ENCODE results near the gene GOLGA8A.
"Not testable (repeated sequence)": the region's sequence is repeated elsewhere in the genome, so short reads cannot be mapped to it uniquely, and the experiment has no call there.

The GOLGA8A gene, protein sequence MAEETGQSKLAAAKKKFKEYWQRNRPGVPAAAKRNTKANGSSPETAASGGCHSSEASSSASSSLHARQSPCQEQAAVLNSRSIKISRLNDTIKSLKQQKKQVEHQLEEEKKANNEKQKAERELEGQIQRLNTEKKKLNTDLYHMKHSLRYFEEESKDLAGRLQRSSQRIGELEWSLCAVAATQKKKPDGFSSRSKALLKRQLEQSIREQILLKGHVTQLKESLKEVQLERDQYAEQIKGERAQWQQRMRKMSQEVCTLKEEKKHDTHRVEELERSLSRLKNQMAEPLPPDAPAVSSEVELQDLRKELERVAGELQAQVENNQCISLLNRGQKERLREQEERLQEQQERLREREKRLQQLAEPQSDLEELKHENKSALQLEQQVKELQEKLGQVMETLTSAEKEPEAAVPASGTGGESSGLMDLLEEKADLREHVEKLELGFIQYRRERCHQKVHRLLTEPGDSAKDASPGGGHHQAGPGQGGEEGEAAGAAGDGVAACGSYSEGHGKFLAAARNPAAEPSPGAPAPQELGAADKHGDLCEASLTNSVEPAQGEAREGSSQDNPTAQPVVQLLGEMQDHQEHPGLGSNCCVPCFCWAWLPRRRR

GRCh38 chr15:34437687-34438086, at the start of gene GOLGA8A:
GOLGA8A (minus strand) TSS chr15:34437808; CDS start chr15:34389691, 48,117 bp downstream.
- in situ Hi-C loops (cut with MboI; ENCODE audit: low sequenced_read_pairs), result no loop called here

DNA sequence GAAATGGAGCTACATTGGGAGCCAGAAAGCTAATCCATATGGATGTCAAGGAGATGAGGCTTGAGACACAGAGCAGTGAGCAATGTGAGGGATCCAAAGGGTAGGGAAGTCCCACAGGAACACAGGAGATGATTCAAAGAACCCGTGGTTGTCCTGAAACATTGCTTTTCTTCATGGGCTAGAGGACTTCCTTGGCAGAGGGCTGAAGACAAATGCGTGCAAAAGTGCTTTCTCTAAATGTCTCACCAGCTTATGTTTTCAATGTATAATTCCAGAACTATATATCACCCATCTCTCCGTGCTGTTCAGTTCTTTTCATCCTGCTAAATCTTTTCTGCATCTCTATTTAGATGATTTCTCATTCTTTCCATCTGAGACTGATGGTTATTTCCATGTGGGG, 46.0 kb upstream of the GOLGA8A start:
- in situ Hi-C loops (cut with MboI; ENCODE audit: low sequenced_read_pairs), result no loop called here

DNA sequence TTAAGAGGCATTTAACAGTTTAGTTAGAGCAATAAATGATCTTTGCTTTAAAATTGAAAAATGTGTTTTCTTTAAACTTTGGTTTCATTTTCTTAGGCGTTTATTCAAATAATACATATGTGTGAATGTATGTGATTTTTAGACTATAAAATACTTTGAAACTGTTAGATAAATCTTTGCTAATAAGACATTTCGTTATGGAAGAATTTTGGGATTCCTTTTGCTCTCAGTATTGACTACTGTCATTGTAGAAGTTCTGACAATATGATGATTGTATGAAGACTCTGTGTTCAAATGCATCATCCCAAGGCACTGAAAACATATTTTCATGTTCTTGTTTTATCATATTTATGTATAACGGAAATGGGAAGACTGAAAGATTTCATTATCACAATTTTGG, 43.8 kb upstream of the GOLGA8A start:
- in situ Hi-C loops (cut with MboI; ENCODE audit: low sequenced_read_pairs), result no loop called here

DNA sequence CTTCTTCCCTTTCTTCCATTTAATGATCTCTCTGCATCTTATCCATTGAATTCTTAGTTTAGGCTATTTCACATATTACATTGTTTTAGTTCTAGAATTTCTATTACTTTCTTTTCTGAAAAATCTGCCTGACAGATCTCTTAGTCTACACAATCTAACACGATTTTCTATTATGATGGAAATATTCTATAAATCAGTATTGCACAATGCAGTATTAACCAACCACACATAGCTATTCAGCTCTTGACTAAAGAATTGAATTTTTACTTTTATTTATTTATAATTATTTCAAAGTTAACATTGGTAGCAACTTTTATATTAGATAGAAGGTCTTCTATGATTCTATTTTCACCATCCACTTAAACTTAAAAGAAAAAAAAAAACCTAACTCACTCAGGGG, 36.2 kb upstream of the GOLGA8A start:
- in situ Hi-C loops (cut with MboI; ENCODE audit: low sequenced_read_pairs), result no loop called here

DNA sequence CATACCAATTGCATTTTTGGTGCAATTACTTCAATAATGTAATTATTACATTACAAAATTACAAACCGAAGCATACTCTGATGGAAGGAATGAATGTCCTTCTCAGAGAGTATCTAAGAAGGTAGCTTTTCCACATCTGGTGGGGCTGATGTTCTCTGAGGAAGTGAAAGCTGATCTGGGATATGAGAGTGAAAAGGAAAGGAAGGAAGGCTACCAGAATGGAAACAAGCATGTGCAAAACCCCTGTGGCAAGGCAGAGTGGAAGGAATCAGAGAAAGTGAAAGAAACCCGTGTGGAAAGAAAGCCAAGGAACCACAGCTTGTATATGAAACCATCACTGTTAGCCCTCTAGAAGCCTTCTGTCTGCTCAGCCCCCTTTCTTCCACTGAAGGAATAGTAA, 35.3 kb upstream of the GOLGA8A start:
- in situ Hi-C loops (cut with MboI; ENCODE audit: low sequenced_read_pairs), result no loop called here

DNA sequence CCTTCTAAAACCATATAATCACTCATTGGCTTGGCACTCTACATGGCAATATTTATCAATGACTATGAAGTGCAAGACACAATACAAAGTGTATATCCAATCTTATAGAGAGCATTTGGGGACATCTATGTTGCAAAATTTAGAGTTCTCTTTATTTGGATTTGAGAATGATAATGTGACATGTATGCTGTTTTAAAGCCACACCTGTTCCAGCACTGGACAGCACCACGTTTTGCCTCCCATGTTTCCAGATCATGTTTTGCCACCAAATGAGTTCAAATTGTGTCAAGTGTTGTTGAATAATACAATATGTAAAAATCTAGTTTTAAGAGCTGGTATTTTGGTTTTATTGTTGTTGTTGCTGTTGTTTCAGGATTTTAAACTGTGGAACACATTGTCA, 33.3 kb upstream of the GOLGA8A start:
- in situ Hi-C loops (cut with MboI; ENCODE audit: low sequenced_read_pairs), result no loop called here

- in situ Hi-C loops (cut with MboI; ENCODE audit: low sequenced_read_pairs), result no loop called here
Measured at GRCh38 chr15:34470091-34470490, 32.5 kb upstream of the GOLGA8A start.

GRCh38 chr15:34461730-34462129, 24.1 kb upstream of the GOLGA8A start:
- in situ Hi-C loops (cut with MboI; ENCODE audit: low sequenced_read_pairs), result no loop called here

GRCh38 chr15:34460451-34460850, 22.8 kb upstream of the GOLGA8A start:
- in situ Hi-C loops (cut with MboI; ENCODE audit: low sequenced_read_pairs), result no loop called here

GRCh38 chr15:34456658-34457057, 19.1 kb upstream of the GOLGA8A start:
- in situ Hi-C loops (cut with MboI; ENCODE audit: low sequenced_read_pairs), result no loop called here

- in situ Hi-C loops (cut with MboI; ENCODE audit: low sequenced_read_pairs), result no loop called here
Measured at GRCh38 chr15:34442891-34443290, 5.3 kb upstream of the GOLGA8A start.

- in situ Hi-C loops (cut with MboI; ENCODE audit: low sequenced_read_pairs), result no loop called here
Measured at GRCh38 chr15:34439878-34440277, 2.3 kb upstream of the GOLGA8A start.

DNA sequence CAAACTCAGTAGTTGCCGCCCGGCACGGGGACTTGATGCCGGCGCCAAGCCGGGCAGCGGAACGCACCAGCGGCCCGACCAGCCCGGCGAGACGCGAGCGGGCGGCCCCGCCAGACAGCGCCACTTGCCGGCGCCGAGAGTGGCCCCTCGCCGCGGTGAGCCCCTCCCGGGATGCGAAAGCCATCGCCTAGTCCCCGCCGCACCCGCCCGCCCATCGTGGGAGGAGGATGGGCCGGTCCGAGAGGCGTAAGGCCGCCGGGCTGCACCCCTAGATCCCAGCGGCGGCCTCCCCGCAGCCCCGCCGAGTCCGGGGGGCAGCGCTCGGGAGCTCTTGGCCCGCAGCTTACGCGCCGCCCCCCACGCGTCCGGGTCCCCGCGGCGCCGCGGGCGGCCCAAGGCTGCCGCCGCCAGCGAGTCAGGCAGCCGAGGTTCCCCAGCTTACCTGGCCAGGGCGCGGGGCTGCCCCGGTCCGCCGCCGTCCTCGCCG, 609 bp downstream of the GOLGA8A start:
- in situ Hi-C loops (cut with MboI; ENCODE audit: low sequenced_read_pairs), result no loop called here

- in situ Hi-C loops (cut with MboI; ENCODE audit: low sequenced_read_pairs), result no loop called here
Measured at GRCh38 chr15:34436126-34436955, 1.3 kb downstream of the GOLGA8A start.

DNA sequence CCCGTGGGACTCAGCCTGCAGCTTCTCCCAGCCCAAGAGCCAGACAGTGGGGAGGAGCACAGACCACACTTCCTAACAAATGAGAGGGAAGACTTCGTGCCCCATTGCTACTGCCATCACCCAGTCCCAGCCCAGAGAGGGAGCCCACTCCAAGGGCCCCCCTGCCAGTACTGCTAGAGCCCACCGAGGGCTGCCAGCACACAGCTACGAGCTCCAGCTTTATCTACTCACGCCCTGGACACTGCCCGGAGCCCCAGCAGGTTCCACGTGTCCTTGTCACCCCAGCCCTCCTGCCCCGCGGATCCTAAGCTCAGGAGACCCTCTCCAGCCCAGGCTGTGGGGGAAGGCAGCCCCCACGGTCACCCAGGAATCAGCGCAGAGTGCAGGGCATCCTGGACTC, 1.9 kb downstream of the GOLGA8A start:
- in situ Hi-C loops (cut with MboI; ENCODE audit: low sequenced_read_pairs), result no loop called here

DNA sequence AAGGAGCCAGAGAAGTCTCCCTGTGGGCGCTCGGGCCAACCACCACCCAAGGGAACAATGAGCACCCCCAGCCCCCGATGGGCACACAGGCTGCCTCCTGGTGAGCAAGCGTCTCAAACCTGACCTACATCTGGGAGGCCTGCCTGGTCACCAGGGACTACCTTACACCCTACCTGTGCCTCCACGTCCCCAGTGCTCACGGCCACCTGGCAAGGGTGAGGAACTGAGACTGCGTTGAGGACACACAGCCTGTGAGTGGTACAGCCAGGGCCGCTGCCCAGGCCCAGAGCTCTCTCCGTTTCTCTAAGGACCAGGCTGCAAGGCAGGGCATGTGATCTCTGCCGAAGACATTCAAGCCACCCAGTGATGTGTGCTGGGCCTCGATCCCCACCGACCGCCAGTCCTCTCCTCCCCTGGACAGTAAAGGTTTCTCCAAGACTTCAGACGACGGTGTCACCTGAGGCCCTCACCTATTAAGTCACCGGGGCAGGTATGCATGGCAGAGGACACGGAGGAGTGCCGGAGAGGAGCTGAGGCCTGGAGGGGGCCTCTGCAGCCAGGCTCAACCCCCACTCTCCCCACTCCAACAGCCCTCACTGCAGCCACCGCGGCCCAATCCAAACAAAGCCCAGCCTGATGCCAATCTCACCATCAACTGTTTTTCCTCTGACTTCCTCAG, 2.8 kb downstream of the GOLGA8A start:
- in situ Hi-C loops (cut with MboI; ENCODE audit: low sequenced_read_pairs), result no loop called here

- in situ Hi-C loops (cut with MboI; ENCODE audit: low sequenced_read_pairs), result not testable (repeated sequence)
Measured at GRCh38 chr15:34433956-34434626, 3.5 kb downstream of the GOLGA8A start.

- in situ Hi-C loops (cut with MboI; ENCODE audit: low sequenced_read_pairs), result not testable (repeated sequence)
Measured at GRCh38 chr15:34430642-34431041, 7.0 kb downstream of the GOLGA8A start.

GRCh38 chr15:34423425-34424090, 14.1 kb downstream of the GOLGA8A start:
- in situ Hi-C loops (cut with MboI; ENCODE audit: low sequenced_read_pairs), result not testable (repeated sequence)

GRCh38 chr15:34420953-34421352, 16.7 kb downstream of the GOLGA8A start:
- in situ Hi-C loops (cut with MboI; ENCODE audit: low sequenced_read_pairs), result not testable (repeated sequence)

All from hTERT RPE-1 (cell line).